GM12878 (cell line): ENCODE measurements around the gene TPK1. TPM values are rescaled to one million over a fixed set of nuclear protein-coding genes. Genes with fewer than 3 reads are reported as not detected.

Source experiments
- ATAC-seq: fragments of 200-7000 bp; cut with Tn5 transposase; 3 replicates; pipeline ENCODE4 v1.9.1; 2020; ENCODE audit warnings: mild to moderate bottlenecking, moderate library complexity
- BruUV-seq: library from RNA; stranded (reverse); fragments of 400-500 nt; replicated peaks from 2 replicates; lab custom pipeline; 2021; lab: Mats Ljungman, UMichigan
- CTCF ChIA-PET: fragments of 300-600 bp; sonication (Branson Sonifier 250); formaldehyde crosslinking; extraction: SDS; loops from one replicate; lab custom pipeline; 2021; ENCODE audit warnings: inconsistent platforms; lab: Yijun Ruan, JAX
- POLR2A ChIA-PET: fragments of 350-600 bp; formaldehyde crosslinking; extraction: SDS; loops from one replicate; lab custom pipeline; 2021; ENCODE audit warnings: inconsistent platforms; lab: Charles Lee
- RAD21 ChIA-PET: fragments of 300-600 bp; sonication (Branson Sonifier 250); formaldehyde crosslinking; loops from one replicate; lab custom pipeline; 2023; ENCODE audit warnings: antibody characterized with exemption; ENCODE audit not compliant: unreplicated experiment; lab: Charles Lee
- SMC1A ChIA-PET: fragments of 300-600 bp; sonication (Branson Sonifier 250); formaldehyde crosslinking; loops from one replicate; lab custom pipeline; 2023; ENCODE audit not compliant: unreplicated experiment, uncharacterized antibody; lab: Charles Lee
- DNase-seq: peaks from one replicate; pipeline ENCODE4 v3.0.0-alpha.2; 2011; ENCODE audit warnings: low read depth, low spot score
- FAIRE-seq: peaks from 3 replicates; lab custom pipeline; 2011; peaks lifted over from hg19 to GRCh38; lab: Jason Lieb, UNC
- H2AFZ ChIP-seq: 2 replicates; pipeline ENCODE4 v1.6.0; 2011; ENCODE audit warnings: low read depth, low read length, control low read depth; ENCODE audit not compliant: control insufficient read depth
- H3K27ac ChIP-seq: 2 replicates; pipeline ENCODE4 v1.5.1; 2011; ENCODE audit warnings: control low read depth; ENCODE audit not compliant: control insufficient read depth, insufficient read depth
- H3K27me3 ChIP-seq, 2 experiments: replicated peaks in 1 of 2; 2 replicates each; pipeline versions ENCODE4 v1.6.0 to v1.6.1; 2011; ENCODE audit warnings: low read length in 1 of 2; ENCODE audit not compliant: control insufficient read depth in 2 of 2, insufficient read depth in 2 of 2
- H3K36me3 ChIP-seq, 2 experiments: 2 replicates each; pipeline ENCODE4 v1.5.1; 2011; ENCODE audit warnings: low read length in 1 of 2; ENCODE audit not compliant: control insufficient read depth in 2 of 2, insufficient read depth in 2 of 2
- H3K4me1 ChIP-seq: 2 replicates; pipeline ENCODE4 v1.6.1; 2011; ENCODE audit warnings: mild to moderate bottlenecking, low read length, moderate library complexity, mixed read lengths; ENCODE audit not compliant: control insufficient read depth, insufficient read depth
- H3K4me2 ChIP-seq: 2 replicates; pipeline ENCODE4 v1.6.0; 2011; ENCODE audit warnings: control low read depth; ENCODE audit not compliant: control insufficient read depth, insufficient read depth
- H3K4me3 ChIP-seq: fragments of 200-600 bp; sonication (generic); 2 replicates; pipeline ENCODE4 v1.5.1; 2016
- H3K79me2 ChIP-seq: 2 replicates; pipeline ENCODE4 v1.6.0; 2011; ENCODE audit warnings: low read length; ENCODE audit not compliant: control insufficient read depth, insufficient read depth
- H3K9ac ChIP-seq: 2 replicates; pipeline ENCODE4 v1.8.0; 2011; ENCODE audit warnings: low read length, control low read depth, mixed read lengths; ENCODE audit not compliant: control insufficient read depth, insufficient read depth
- H3K9me3 ChIP-seq: replicated peaks from 3 replicates; pipeline ENCODE4 v1.5.1; 2011; ENCODE audit warnings: mild to moderate bottlenecking, low read length; ENCODE audit not compliant: control insufficient read depth, insufficient read depth
- H4K20me1 ChIP-seq: 2 replicates; pipeline ENCODE4 v1.6.0; 2011; ENCODE audit not compliant: control insufficient read depth, insufficient read depth
- ASH2L ChIP-seq: fragments of 300-600, 200-600 bp; sonication (generic); IDR thresholded peaks from 2 replicates; pipeline ENCODE4 v1.6.1; 2017; ENCODE audit warnings: low read depth, mild to moderate bottlenecking, borderline replicate concordance
- CTCF ChIP-seq, 3 experiments: IDR thresholded peaks in 2 of 3; conservative IDR thresholded peaks in 1 of 3; 2 replicates each; pipeline ENCODE4 v1.5.1; 2011; ENCODE audit warnings: low read depth in 3 of 3, low read length in 3 of 3, mild to moderate bottlenecking in 3 of 3, control low read depth in 2 of 3, moderate library complexity in 2 of 3, inconsistent platforms in 1 of 3, mixed read lengths in 1 of 3; ENCODE audit not compliant: control insufficient read depth in 2 of 3, insufficient read depth in 1 of 3; ENCODE audit errors: extremely low read depth in 1 of 3
- ETV6 ChIP-seq, 2 experiments: fragments of 450-650 bp in 1 of 2; IDR thresholded peaks in 1 of 2; conservative IDR thresholded peaks in 1 of 2; 2 replicates each; pipeline ENCODE4 v1.6.1; 2014; ENCODE audit warnings: antibody characterized with exemption in 1 of 2, borderline replicate concordance in 1 of 2, low read depth in 1 of 2, mild to moderate bottlenecking in 1 of 2, moderate library complexity in 1 of 2
- MEF2B ChIP-seq: fragments of 450-650 bp; IDR thresholded peaks from 2 replicates; pipeline ENCODE4 v1.6.1; 2018; ENCODE audit warnings: mild to moderate bottlenecking, moderate library complexity; ENCODE audit not compliant: partially characterized antibody, poor library complexity, severe bottlenecking
- MTA2 ChIP-seq: fragments of 450-650 bp; IDR thresholded peaks from 2 replicates; pipeline ENCODE4 v1.6.1; 2016; ENCODE audit warnings: low read depth, mild to moderate bottlenecking, moderate library complexity
- NFYB ChIP-seq: IDR thresholded peaks from 2 replicates; pipeline ENCODE4 v1.6.1; 2011; ENCODE audit warnings: low read depth, mild to moderate bottlenecking, low read length, improper control_type of control experiment, moderate library complexity; ENCODE audit not compliant: insufficient read depth
- NKRF ChIP-seq: fragments of 450-650 bp; conservative IDR thresholded peaks from 2 replicates; pipeline ENCODE4 v1.6.1; 2017; ENCODE audit warnings: mild to moderate bottlenecking, moderate library complexity
- RAD21 ChIP-seq: IDR thresholded peaks from 2 replicates; pipeline ENCODE4 v1.6.1; 2011; ENCODE audit warnings: mild to moderate bottlenecking, low read depth, low read length, moderate library complexity; ENCODE audit not compliant: insufficient read depth
- RBBP5 ChIP-seq: fragments of 200-600 bp; sonication (generic); conservative IDR thresholded peaks from 2 replicates; pipeline ENCODE4 v1.6.1; 2016
- RFX5 ChIP-seq: IDR thresholded peaks from 2 replicates; pipeline ENCODE4 v1.6.1; 2011; ENCODE audit warnings: low read depth, low read length, improper control_type of control experiment
- SMC3 ChIP-seq: IDR thresholded peaks from 2 replicates; pipeline ENCODE4 v1.6.1; 2011; ENCODE audit warnings: low read length, improper control_type of control experiment, borderline replicate concordance
- SREBF2 ChIP-seq: IDR thresholded peaks from 2 replicates; pipeline ENCODE4 v1.6.1; 2012; ENCODE audit warnings: mild to moderate bottlenecking, low read length
- WGBS: methylation state at CpG from one replicate; pipeline ENCODE4 v1.1.6; 2016; ENCODE audit warnings: low lambda C conversion rate; ENCODE audit not compliant: insufficient replicate concordance, insufficient coverage; ENCODE audit errors: missing lambda C conversion rate; 5-methylcytosine and 5-hydroxymethylcytosine counted together
- in situ Hi-C: fragments of 300-500 bp; cut with MboI; formaldehyde crosslinking; loops from 9 replicates; pipeline ENCODE4 v1.14.3; 2018; ENCODE audit warnings: mixed read lengths
- intact Hi-C: fragments of 100-400 bp; cut with micrococcal nuclease; formaldehyde crosslinking; loops from one replicate; pipeline ENCODE4 v1.14.2; 2022; ENCODE audit not compliant: unreplicated experiment
- polyA plus RNA-seq, 11 experiments: library from polyadenylated mRNA; depleted of rRNA in 4 of 11; unstranded in 6 of 11; stranded (reverse) in 5 of 11; fragments of >200 nt; fragmentation: Nextera tagmentation in 4 of 11; fragmentation: Illumina TruSeq in 1 of 11; extraction: Ambion mirVana in 4 of 11; extraction: Trizol in 1 of 11; gene quantifications; 1 replicate in 1 of 11; 2 replicates in 10 of 11; pipeline versions ENCODE4 v1.2.1 to v1.2.3, GENCODE V29; 2011 to 2016; ENCODE audit warnings: inconsistent platforms in 2 of 11, missing spikeins in 2 of 11, low read depth in 1 of 11
- total RNA-seq, 4 experiments: library from RNA; depleted of rRNA in 3 of 4; stranded (reverse); fragments of >200 nt in 3 of 4; fragmentation: Illumina TruSeq in 1 of 4; extraction: Trizol in 1 of 4; gene quantifications; 2 replicates each; pipeline versions ENCODE4 v1.2.1 to v1.2.3, GENCODE V29; 2013 to 2021

The TPK1 gene
- total and polyA plus RNA-seq, 10 of the 15 experiments (the other 5 are each of a cell fraction or from before 2014, with no cell fraction given), result 7.1 to 19.0 (median 9.3) TPM

- FAIRE-seq (peak; percentile 87), ATAC-seq (peak; percentile 56)
- intact Hi-C loops, result loop anchor here (10.0 kb wide), 1 partner anchor 521 kb away; no protein-coding TSS in a partner anchor
- no peak overlapping the region for H3K4me2 ChIP-seq
- no peak overlapping the region for H2AFZ ChIP-seq
- no peak overlapping the region for H3K27ac ChIP-seq
- no peaks in the 10 kb centered on the region for H3K9me3 ChIP-seq
- RAD21 ChIA-PET, result no interaction called here
- peaks cover 4% of the 10 kb centered on the region for H3K4me1 ChIP-seq
- SMC1A ChIA-PET, result interaction anchor here (0.6 kb wide), 1 partner anchor 218 kb away, joined by 3 read pairs; no protein-coding TSS in a partner anchor
- TF ChIP-seq SMC3 (peak; percentile 19; the same call in 1 of the 2 replicates), NKRF (no peak), RFX5 (no peak), RBBP5 (no peak), SREBF2 (no peak), MEF2B (no peak), NFYB (no peak), MTA2 (no peak), CTCF (IDR thresholded peaks at IDR 0.05 in 2 of 3, conservative IDR thresholded peaks at IDR 0.05 in 1 of 3; ENCODE audit: control insufficient read depth in 2 of 3, extremely low read depth in 1 of 3, insufficient read depth in 1 of 3, low read depth in 3 of 3, low read length in 3 of 3) (peak; percentile 15 to 54 (median 27); a peak in 4 of 6 replicates), ETV6 (conservative IDR thresholded peaks at IDR 0.05 in 1 of 2, IDR thresholded peaks at IDR 0.05 in 1 of 2; ENCODE audit: borderline replicate concordance in 1 of 2, low read depth in 1 of 2) (no peak), RAD21 (peak; percentile 67), ASH2L (no peak)
- TF ChIP-seq, all 136 proteins: peak for 3
- H3K4me3 ChIP-seq, result no peak overlapping the region
- no peaks in the 10 kb centered on the region for H3K36me3 ChIP-seq
- no peaks in the 10 kb centered on the region for H4K20me1 ChIP-seq
- WGBS, result 28% methylated on average over 2 of the region's 2 CpGs
- BruUV-seq, result no TSS peak
- H3K27me3 ChIP-seq, result no peaks in the 10 kb centered on the region
- no peak overlapping the region for H3K9ac ChIP-seq
- no peaks in the 10 kb centered on the region for H3K79me2 ChIP-seq
- ChIA-PET CTCF (interaction anchor here (0.7 kb wide), 1 partner anchor 21 kb away, joined by 3 read pairs; no protein-coding TSS in a partner anchor), POLR2A (no interaction called here)
- peak; percentile 11 for DNase-seq
- in situ Hi-C loops, result no loop called here
Measured at GRCh38 chr7:144513334-144513733, 322.5 kb downstream of the TPK1 start.
